Naive B cell (primary cell): Measurements from ENCODE around the gene MIX23. TPM values are rescaled to one million over a fixed set of nuclear protein-coding genes. Genes with fewer than 3 reads are reported as not detected.
A peak's percentile ranks its signal among the peaks of the same experiment; 100 is the strongest.

ENCODE experiments used
- ATAC-seq, 2 donors: fragments of 150-1000 bp; cut with Tn5 transposase; 2 replicates each; pipeline ENCODE4 v1.10.0; 2021; ENCODE audit warnings: low read depth in 2 of 2, mild to moderate bottlenecking in 2 of 2, moderate library complexity in 2 of 2
- DNase-seq: peaks from one replicate; pipeline ENCODE4 v3.0.0; 2022
- H3K27ac Mint-ChIP-seq, 6 donors: one replicate each; pipeline ENCODE4 v1.8.0; 2020 to 2022; ENCODE audit warnings: mild to moderate bottlenecking in 6 of 6, mixed read lengths in 6 of 6, moderate library complexity in 5 of 6, inconsistent platforms in 2 of 6
- H3K27me3 Mint-ChIP-seq, 3 donors: one replicate each; pipeline ENCODE4 v1.8.0; 2021 to 2022; ENCODE audit warnings: mixed read lengths in 3 of 3, mild to moderate bottlenecking in 1 of 3
- H3K36me3 Mint-ChIP-seq, 2 donors: one replicate each; pipeline ENCODE4 v1.8.0; 2020 to 2022; ENCODE audit warnings: mixed read lengths in 2 of 2, inconsistent platforms in 1 of 2, mild to moderate bottlenecking in 1 of 2
- H3K4me1 Mint-ChIP-seq, 3 donors: one replicate each; pipeline ENCODE4 v1.8.0; 2020 to 2022; ENCODE audit warnings: mixed read lengths in 3 of 3, inconsistent platforms in 1 of 3, mild to moderate bottlenecking in 1 of 3, moderate library complexity in 1 of 3
- H3K4me3 Mint-ChIP-seq, 8 donors: one replicate each; pipeline ENCODE4 v1.8.0; 2020 to 2022; ENCODE audit warnings: mild to moderate bottlenecking in 8 of 8, mixed read lengths in 8 of 8, moderate library complexity in 8 of 8, inconsistent platforms in 2 of 8
- H3K9me3 Mint-ChIP-seq, 7 donors: one replicate each; pipeline ENCODE4 v1.8.0; 2020 to 2022; ENCODE audit warnings: mixed read lengths in 7 of 7, mild to moderate bottlenecking in 5 of 7, inconsistent platforms in 2 of 7, moderate library complexity in 1 of 7
- polyA plus RNA-seq, 6 donors: library from polyadenylated mRNA; unstranded; fragments of 300-500 nt; fragmentation: Illumina TruSeq; gene quantifications; one replicate each; pipeline ENCODE4 v1.2.3, GENCODE V29; 2021; ENCODE audit warnings: low read depth in 6 of 6

MIX23 gene
- polyA plus RNA-seq, 6 donors from 2014 or later = 0.77 to 28.5 (median 22.2) TPM

DNA sequence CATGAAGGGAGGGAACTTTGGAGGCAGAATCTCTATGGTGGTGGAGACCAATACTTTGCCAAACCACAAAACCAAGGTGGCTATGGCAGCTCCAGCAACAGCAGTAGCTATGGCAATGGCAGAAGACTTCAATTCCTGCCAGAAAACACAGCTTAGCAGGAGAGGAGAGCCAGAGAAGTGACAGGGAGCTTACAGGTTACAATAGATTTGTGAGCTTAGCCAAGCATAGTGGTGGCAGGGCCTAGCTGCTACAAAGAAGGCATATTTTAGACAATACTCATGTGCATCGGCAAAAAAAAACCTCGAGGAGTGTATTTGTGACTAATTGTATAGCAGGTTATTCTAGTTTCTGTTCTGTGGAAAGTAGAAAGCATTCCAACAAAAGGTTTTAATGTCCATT is 64.4 kb downstream of the MIX23 start:
- Mint-ChIP-seq H3K9me3 (peaks cover 3 to 24% (median 15%) of the 10 kb centered on the region in 7 donors), H3K4me3 (no peak overlapping the region), H3K4me1 (no peaks in the 10 kb centered on the region), H3K36me3 (peaks cover 9 to 10% of the 10 kb centered on the region in 2 donors), H3K27me3 (peaks cover 0 to 26% (median 17%) of the 10 kb centered on the region in 3 donors), H3K27ac (no peak overlapping the region)
- DNase-seq = no peak
- no peak for ATAC-seq

DNA sequence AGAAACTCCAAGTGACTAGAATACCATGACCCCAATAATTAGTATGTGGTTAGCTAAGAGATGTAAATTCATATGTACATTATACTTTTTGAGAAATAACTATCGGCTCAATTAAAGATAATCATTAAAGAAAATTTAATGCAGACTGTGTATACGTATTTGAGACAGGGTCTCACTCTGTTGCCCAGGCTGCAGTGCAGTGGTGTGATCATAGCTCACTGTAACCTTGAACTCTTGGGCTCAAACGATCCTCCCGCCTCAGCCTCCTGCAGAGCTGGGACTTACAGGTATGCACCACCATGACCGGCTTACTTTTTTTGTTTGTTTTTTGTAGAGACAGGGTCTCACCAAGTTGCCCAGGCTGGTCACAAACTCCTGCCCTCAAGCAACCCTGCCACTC is 66.7 kb downstream of the MIX23 start:
- no peak for DNase-seq
- Mint-ChIP-seq H3K4me1 (no peaks in the 10 kb centered on the region), H3K27me3 (peaks cover 6 to 26% (median 23%) of the 10 kb centered on the region in 3 donors), H3K27ac (no peak overlapping the region), H3K9me3 (peaks cover 3 to 24% (median 15%) of the 10 kb centered on the region in 7 donors), H3K36me3 (peaks cover 9 to 10% of the 10 kb centered on the region in 2 donors), H3K4me3 (no peak overlapping the region)
- ATAC-seq = no peak

DNA sequence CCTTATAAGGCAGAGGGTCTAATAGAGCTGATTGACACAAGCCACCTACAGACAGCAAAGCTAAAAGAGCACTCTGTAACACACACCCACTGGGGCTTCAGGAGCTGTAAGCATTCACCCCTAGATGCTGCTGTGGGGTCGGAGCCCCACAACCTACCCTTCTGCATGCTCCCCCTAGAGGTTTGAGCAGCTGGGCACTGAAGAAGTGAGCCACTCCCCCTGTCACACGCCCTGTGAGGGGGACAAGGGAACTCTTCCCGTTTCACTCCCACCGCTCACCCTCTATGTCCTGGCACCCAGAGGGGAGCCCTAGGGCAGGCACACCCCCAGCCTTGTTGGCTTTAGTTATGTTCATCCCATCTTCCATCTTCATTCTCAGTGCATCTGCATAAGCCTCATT is 67.4 kb downstream of the MIX23 start:
- peaks cover 3 to 24% (median 15%) of the 10 kb centered on the region in 7 donors for H3K9me3 Mint-ChIP-seq
- DNase-seq (no peak), ATAC-seq (no peak)
- H3K36me3 Mint-ChIP-seq = peaks cover 9 to 10% of the 10 kb centered on the region in 2 donors
- no peak overlapping the region for H3K4me3 Mint-ChIP-seq
- no peaks in the 10 kb centered on the region for H3K4me1 Mint-ChIP-seq
- H3K27me3 Mint-ChIP-seq = peaks cover 12 to 26% (median 23%) of the 10 kb centered on the region in 3 donors
- H3K27ac Mint-ChIP-seq = no peak overlapping the region

DNA sequence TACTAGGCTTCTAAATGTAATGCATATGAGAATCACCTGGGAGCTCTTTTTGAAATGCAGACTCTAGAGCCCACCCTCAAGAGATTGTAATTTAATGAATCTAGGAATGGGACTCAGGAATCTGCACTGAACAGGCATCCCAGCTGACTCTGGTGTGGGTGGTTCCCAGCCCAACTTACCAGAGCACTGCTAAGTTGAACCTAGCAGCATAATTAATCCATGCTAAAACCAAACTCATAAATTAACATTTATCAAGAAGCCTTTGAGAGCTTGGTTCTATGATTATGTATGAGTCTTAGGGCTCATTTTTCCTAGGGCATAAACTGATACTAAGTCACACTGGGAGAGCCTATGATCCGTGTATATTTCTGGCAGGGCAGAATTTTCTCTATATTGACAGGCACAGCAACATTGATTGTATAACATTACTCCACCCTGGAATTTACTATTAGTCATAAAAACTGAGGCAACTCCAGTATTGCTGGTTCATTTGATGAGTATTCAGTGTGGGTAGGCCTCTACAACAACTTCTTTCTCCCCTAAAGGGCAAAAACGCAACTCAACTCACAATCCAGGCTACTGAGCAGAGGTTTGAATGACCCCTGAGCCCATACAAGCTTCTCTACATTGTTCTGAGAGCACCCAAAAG is 68.7 kb downstream of the MIX23 start:
- no peaks in the 10 kb centered on the region for H3K4me1 Mint-ChIP-seq
- peaks cover 15 to 26% (median 23%) of the 10 kb centered on the region in 3 donors for H3K27me3 Mint-ChIP-seq
- no peak overlapping the region for H3K4me3 Mint-ChIP-seq
- H3K9me3 Mint-ChIP-seq = peaks cover 0 to 12% (median 8%) of the 10 kb centered on the region in 7 donors
- H3K36me3 Mint-ChIP-seq = peaks cover 4 to 9% of the 10 kb centered on the region in 2 donors
- ATAC-seq (no peak), DNase-seq (no peak)
- no peak overlapping the region for H3K27ac Mint-ChIP-seq

DNA sequence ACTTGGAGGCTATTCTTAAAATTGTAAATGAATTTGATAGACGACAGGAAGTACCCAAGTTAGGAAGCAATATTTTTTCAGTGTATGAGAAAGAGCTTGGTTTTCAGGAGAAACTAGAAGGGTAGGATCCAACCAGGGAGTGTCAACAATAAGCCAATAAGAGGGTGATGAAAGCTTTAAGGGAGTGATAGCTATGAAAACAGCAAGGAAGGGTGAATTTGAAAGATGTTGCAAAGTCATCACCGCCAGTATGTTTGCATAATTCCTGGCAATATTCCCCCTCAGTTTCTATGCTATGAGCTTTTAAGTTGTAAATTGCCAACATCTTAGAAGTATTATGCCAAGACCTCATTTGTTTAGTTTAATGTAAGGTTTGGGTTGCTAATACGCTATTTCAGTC is 69.8 kb downstream of the MIX23 start:
- H3K4me3 Mint-ChIP-seq = no peak overlapping the region

DNA sequence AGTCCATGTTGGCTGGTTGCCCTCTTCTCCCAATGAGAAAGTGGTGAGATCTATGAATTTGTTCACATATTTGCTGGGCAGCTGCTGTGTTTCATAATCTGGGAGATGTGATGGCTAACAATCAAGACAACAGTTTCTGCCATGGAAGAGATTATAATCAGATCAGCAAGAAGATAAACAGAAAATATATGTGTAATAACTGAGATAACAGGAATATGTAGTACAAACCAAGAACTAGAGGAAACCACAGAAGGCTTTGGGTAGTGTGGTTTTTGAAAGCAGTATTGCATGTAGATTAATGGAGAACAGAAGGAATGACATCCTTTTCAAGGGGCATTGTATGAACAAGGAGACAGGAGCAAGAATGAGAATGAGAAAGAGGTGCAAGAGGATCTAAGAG is 70.2 kb downstream of the MIX23 start:
- Mint-ChIP-seq H3K4me1 (no peaks in the 10 kb centered on the region), H3K27ac (no peak overlapping the region), H3K9me3 (peaks cover 0 to 3% (median 0%) of the 10 kb centered on the region in 7 donors), H3K36me3 (peaks cover 0 to 4% of the 10 kb centered on the region in 2 donors), H3K27me3 (peaks cover 14 to 17% (median 15%) of the 10 kb centered on the region in 3 donors), H3K4me3 (no peak overlapping the region)
- no peak for DNase-seq
- ATAC-seq = no peak

More for the DNA sequence above, 69.8 kb downstream of the MIX23 start:
- peaks cover 15 to 21% (median 19%) of the 10 kb centered on the region in 3 donors for H3K27me3 Mint-ChIP-seq
- H3K4me1 Mint-ChIP-seq = no peaks in the 10 kb centered on the region
- H3K27ac Mint-ChIP-seq = no peak overlapping the region
- ATAC-seq (no peak), DNase-seq (no peak)
- H3K9me3 Mint-ChIP-seq = peaks cover 0 to 7% (median 2%) of the 10 kb centered on the region in 7 donors
- H3K36me3 Mint-ChIP-seq = peaks cover 2 to 9% of the 10 kb centered on the region in 2 donors

DNA sequence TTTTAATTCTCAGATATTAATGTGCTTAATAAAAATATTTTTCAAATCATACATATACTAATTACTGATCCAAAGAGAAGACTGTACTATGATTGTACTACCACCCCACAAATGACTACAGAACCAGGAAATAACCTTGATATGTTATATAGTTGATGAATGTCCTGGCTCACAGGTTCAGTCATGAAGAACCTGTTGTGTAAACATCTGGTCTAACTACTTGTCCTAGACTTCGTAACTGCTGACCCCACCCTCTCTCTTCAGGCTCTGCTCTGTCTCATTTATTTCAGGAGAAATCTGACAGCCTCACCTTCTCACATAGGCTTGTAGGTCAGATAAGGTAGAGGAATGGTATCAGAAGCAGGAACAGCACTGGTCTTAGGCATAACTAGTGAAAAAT is 72.7 kb downstream of the MIX23 start:
- Mint-ChIP-seq H3K4me3 (no peak overlapping the region), H3K27me3 (peaks cover under 1 to 15% (median 9%) of the 10 kb centered on the region in 3 donors), H3K9me3 (no peaks in the 10 kb centered on the region), H3K36me3 (no peaks in the 10 kb centered on the region), H3K4me1 (no peaks in the 10 kb centered on the region), H3K27ac (peak overlapping the region in 1 of 6 donors; percentile 22)
- no peak for DNase-seq
- no peak for ATAC-seq

Other genes starting within 250 kb of the MIX23 start
- not detected for gene CASR, start 199.6 kb downstream of the MIX23 start, polyA plus RNA-seq
- gene CSTA, start 58.0 kb downstream of the MIX23 start, polyA plus RNA-seq = 1 to 10 TPM in 1 of 6 donors, under 1 TPM in 3, not detected in 2; 0.57 to 2.5 (median 0.67) TPM
- 10 to 100 TPM; 54.9 to 99.9 (median 71.2) TPM for gene FAM162A, start 951 bp upstream of the MIX23 start, polyA plus RNA-seq
- 1 to 10 TPM in 5 of 6 donors, not detected in 1; 1.8 to 3.1 (median 2.6) TPM for gene WDR5B, start 32.8 kb upstream of the MIX23 start, polyA plus RNA-seq
- 10 to 100 TPM; 31.5 to 44.1 (median 34.5) TPM for gene KPNA1, start 131.7 kb upstream of the MIX23 start, polyA plus RNA-seq
- gene PARP9, start 181.1 kb upstream of the MIX23 start, polyA plus RNA-seq = 10 to 100 TPM; 13.1 to 26.2 (median 18.8) TPM
- gene DTX3L, start 181.1 kb upstream of the MIX23 start, polyA plus RNA-seq = 10 to 100 TPM; 10.9 to 34.1 (median 27.0) TPM
- gene PARP15, start 194.4 kb upstream of the MIX23 start, polyA plus RNA-seq = 10 to 100 TPM; 10.9 to 24.4 (median 17.8) TPM